Breast epithelium (tissue), 3 donors: ENCODE results near the gene POLR2C.

Experiments used
- POLR2A ChIP-seq: fragments of 450-650 bp; IDR thresholded peaks from one replicate; pipeline ENCODE4 v1.6.1; 2016; ENCODE audit warnings: antibody characterized with exemption, mild to moderate bottlenecking, moderate library complexity
- POLR2AphosphoS5 ChIP-seq, 3 donors: sonication (generic); formaldehyde crosslinking; IDR thresholded peaks; one replicate each; pipeline ENCODE4 v1.6.1; 2017; ENCODE audit warnings: antibody characterized with exemption in 3 of 3
- TF ChIP-seq, protein P1 (sequence below), 3 donors: fragments of 450-650 bp; IDR thresholded peaks; one replicate each; pipeline ENCODE4 v1.5.1; 2016 to 2017; ENCODE audit warnings: antibody characterized with exemption in 3 of 3, mild to moderate bottlenecking in 3 of 3, moderate library complexity in 3 of 3

DNA sequence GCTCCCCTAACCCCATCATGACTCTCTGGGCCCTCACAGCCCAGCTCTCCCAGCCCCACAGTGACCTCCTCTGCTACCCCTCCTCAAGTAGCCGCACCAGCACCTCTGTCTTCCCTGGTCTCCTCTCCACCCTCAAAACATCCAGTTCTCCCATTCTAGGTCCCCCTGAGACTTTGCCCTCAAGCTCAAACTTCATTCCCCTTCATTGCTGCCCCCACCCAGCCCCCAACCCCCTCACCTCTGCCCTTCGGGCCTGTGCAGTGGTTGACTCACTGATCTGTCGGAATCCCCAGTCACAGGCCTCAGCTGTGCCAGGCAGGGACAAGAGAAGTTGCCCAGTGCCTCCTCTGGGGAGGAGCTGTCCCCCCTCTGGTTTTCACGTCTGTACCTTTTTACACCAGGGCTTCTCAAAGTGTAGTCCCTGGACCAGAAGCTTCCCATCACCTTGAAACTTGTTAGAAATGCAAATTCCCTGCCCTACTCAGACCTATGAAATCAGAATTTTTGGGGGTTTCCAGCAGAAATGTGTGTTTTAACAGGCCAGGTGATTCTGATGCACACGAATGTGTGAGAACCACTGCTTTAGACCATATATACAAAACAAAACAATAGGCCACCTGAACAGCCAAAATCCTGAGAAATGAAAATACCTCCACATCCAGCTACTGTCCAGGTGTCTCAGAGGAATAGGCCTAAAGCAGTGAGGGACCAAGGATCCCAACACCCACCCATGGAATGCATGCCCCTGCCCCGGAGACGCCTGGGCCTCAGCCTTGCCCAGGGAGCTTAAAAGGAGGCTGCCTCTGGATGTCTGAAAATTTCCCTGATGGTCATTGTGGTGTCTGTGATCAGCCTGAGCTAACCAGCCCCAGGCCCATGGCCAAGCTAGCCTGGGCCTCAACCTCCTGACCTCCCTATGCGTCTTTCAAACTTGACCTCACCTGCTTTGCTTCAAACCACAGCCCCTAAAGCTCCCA, 24.7 kb downstream of the POLR2C start:
- TF ChIP-seq, protein P1, sequence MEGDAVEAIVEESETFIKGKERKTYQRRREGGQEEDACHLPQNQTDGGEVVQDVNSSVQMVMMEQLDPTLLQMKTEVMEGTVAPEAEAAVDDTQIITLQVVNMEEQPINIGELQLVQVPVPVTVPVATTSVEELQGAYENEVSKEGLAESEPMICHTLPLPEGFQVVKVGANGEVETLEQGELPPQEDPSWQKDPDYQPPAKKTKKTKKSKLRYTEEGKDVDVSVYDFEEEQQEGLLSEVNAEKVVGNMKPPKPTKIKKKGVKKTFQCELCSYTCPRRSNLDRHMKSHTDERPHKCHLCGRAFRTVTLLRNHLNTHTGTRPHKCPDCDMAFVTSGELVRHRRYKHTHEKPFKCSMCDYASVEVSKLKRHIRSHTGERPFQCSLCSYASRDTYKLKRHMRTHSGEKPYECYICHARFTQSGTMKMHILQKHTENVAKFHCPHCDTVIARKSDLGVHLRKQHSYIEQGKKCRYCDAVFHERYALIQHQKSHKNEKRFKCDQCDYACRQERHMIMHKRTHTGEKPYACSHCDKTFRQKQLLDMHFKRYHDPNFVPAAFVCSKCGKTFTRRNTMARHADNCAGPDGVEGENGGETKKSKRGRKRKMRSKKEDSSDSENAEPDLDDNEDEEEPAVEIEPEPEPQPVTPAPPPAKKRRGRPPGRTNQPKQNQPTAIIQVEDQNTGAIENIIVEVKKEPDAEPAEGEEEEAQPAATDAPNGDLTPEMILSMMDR (IDR thresholded peaks at IDR 0.05): no peak
- no peak for TF ChIP-seq POLR2A
- no peak for TF ChIP-seq POLR2AphosphoS5 (IDR thresholded peaks at IDR 0.05)
